Measurements from ENCODE around the gene C10orf90.

Gene C10orf90

DNA sequence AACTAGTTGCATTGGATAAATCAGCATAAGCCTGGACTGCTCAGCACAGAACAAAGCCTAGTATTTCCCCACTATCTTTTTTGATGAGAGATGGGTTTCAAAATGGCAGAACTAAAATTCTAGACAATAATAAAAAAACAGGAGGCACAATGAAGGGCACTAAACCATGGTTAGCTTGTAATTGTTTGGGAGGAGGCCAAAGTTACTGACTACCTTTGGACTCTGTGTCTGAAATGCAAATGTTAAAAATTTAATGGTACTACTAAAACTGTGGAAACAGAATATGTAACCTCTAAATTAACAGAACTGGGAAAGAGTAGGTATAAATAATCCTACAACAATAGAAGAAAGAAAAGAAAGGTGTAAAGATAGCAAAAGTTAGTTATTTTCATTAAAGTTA is 295.2 kb downstream of the C10orf90 start (continued):
- TF ChIP-seq CSDC2 (CRISPR knock-in tag; IDR thresholded peaks at IDR 0.05) (no peak), ISL1 (CRISPR knock-in tag; IDR thresholded peaks at IDR 0.05) (no peak), ZNF70 (CRISPR knock-in tag; IDR thresholded peaks at IDR 0.05) (no peak), CREB5 (CRISPR knock-in tag; IDR thresholded peaks at IDR 0.05; ENCODE audit: low read depth) (no peak), GLIS3 (CRISPR knock-in tag; IDR thresholded peaks at IDR 0.05) (no peak), CSRNP3 (CRISPR knock-in tag; IDR thresholded peaks at IDR 0.05) (no peak)
